Stimulated activated CD4-positive, alpha-beta T cell treated with anti-CD3 and anti-CD28 coated beads, Interleukin-1b, Interleukin-23, amount 100 ng/mL, for 48 hours (primary cell): ENCODE measurements around the gene TUBGCP6.

ENCODE experiments used
- DNase-seq: peaks from one replicate; pipeline ENCODE4 v3.0.0-alpha.2; 2020

Gene TUBGCP6, protein sequence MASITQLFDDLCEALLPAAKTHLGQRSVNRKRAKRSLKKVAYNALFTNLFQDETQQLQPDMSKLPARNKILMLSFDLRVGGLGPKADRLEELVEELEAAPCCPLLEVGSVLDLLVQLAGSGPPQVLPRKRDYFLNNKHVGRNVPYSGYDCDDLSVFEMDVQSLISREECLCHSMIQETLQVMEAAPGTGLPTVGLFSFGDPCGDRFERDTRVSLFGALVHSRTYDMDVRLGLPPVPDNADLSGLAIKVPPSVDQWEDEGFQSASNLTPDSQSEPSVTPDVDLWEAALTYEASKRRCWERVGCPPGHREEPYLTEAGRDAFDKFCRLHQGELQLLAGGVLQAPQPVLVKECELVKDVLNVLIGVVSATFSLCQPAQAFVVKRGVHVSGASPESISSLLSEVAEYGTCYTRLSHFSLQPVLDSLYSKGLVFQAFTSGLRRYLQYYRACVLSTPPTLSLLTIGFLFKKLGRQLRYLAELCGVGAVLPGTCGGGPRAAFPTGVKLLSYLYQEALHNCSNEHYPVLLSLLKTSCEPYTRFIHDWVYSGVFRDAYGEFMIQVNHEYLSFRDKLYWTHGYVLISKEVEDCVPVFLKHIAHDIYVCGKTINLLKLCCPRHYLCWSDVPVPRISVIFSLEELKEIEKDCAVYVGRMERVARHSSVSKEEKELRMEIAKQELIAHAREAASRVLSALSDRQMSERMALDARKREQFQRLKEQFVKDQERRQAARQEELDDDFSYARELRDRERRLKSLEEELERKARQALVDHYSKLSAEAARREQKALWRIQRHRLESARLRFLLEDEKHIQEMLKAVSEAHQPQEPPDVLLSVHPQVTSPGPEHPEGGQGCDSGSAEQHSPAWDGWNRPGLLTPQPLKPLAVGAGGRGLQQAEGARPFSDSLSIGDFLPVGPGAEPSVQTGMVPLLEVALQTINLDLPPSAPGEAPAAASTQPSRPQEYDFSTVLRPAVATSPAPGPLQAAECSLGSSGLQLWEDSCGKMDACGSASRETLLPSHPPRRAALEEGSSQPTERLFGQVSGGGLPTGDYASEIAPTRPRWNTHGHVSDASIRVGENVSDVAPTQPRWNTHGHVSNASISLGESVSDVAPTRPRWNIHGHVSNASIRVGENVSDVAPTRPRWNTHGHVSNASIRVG (N-terminal part only)

GRCh38 chr22:50244420-50245213, at the start of gene TUBGCP6:
Gene TUBGCP6, minus strand, starts transcription at chr22:50245023. Its CDS starts 564 bp downstream, at chr22:50244459.
- DNase-seq, result peak; percentile 92

DNA sequence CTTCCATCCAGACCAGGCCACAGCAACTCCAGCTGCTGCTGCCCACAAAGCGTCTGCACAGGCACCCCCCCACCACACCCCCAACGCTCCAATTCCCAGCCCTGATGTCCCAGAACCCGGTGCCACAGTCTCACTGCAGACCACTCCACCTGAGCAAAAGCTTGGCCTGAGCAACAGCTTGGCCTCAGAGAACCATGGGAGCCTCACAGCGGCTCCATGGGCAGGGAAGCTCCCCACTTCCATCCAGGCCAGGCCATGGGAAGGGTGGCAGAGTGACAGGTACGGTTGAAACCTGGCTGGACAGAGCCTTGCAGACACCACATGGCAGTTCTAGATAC, 49.5 kb upstream of the TUBGCP6 start:
- DNase-seq, result no peak

DNA sequence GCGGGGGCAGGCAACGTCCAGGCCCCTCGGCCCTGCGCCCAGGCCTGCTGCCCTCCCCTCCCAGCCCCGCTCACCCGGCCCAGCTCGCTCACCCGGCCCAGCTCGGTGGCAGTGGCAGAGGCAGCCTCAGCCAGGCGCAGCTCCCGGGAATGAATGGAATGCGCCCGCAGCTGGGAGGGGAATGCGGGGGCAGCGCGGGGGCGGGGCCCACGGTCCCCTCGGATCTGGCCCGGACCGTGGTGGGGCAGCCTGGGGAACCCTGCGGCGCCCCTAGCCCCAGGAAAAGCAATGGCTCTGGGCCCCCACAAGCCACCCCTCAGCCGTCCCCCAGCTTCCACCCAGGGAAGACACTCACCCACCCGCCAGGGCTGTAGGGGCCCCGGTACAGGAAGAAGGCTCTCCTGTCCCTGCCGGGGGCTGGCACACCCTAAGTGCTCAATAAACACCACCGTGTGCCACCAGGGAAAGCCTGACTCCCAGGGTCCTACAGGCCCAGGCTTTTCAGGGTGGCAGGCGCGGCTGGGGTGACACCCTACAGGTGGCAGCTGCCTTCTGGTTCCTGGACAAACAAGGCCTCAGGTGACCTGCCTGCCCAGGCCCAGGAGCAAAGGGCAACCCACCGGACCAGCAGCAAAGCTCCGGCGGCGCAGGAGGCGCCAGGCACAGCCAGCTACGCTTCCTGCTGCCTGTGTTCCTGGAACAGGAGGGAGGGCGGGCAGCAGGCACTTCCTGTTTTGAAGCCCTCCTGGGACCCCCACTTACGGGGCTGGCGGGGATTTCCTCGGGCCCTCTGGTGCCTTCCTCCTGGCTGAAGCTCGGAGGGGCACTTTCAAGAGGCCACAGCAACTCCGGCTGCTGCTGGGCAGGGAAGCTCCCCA, 48.9 kb upstream of the TUBGCP6 start:
- DNase-seq, result no peak

DNA sequence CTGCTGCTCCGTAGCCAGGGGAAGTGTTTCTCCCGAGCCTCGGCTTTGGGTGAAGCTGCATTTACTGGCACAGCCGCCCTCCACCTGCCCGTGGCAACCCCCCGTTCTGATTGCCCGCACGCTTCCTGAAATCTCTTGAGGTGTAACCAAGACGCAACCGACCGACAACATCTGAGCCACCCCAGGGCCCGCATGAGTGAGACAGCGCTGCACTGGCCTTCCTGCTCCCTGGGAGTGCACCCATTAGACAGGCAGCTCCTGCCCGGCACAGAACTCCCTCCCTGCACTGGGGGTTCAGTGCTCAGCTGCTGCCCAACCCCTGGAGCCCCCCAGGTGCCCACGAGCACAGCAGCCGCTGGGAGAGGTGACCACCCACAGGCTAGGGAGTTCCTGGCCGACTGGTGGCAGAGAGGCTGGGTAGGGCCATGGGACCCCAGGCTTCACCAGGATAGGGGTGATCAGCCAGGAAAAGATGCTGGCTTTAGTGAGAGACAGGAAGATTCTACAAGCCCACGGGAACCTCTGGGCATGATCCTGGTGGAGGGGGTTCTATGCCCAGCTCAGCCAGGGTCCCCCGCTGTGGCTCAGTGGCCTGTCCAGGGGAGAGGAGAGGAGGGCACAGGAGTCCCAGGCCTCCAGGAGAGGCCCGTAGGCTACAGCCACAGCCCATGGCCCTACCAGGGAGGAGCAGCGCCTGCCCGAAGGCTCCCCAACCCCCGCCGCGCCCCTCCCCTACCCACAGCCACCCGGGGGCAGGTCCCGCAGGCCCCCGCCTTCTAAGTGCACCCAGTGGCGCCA, 48.0 kb upstream of the TUBGCP6 start:
- DNase-seq, result no peak

DNA sequence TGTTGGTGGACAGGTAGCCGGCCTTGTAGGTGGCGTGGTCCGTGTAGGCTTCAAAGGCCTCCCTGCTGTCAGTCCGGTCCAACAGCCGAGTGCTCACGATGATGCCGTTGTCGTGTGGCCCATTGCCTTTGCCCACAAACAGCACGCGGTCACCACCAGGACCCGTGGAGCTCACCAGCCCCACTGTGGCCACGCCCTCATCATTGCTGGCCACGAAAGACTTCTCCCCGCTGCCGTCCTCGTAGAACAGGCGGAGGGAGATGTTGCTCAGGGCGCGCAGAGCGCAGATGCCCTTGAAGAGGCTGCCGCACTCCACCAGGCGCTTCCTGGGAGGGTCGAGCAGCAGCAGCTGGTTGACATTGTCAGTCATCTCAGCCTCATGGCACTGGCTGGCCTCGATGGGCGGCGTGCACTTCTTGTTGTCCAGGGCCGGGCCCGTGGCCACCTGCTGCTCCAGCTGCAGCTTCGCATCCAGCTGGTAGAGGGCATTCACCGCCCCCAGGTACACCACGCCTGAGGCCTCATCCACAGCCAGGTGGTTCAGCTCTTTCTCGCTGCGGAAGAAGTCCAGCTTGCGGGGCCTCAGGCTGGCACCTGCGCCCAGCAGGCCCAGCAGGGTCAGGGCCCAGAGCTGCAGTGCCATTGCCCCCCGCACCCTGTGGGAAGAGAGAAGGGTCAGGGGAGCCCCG, 45.3 kb upstream of the TUBGCP6 start:
- DNase-seq, result no peak

GRCh38 chr22:50289151-50289941, 44.5 kb upstream of the TUBGCP6 start:
- no peak for DNase-seq

DNA sequence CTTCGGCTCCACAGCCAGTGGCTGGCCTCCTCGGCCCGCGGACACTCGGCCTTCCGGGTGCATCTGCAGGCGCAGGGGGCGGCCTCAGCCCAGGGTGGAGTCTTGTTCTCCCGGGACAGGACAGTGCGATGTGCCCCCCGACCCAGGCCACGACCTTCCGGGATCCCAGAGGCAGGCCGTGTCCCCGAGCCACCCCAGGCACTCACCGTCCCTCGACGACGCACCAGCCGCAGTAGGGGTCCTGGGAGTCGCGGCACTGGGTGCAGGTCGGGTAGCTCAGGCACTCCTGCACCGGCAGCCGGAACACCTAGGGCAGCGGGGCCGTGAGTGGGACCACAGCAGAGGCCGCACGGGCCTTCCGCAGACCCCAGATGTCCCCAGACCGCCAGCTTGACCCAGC, 42.9 kb upstream of the TUBGCP6 start:
- no peak for DNase-seq

DNA sequence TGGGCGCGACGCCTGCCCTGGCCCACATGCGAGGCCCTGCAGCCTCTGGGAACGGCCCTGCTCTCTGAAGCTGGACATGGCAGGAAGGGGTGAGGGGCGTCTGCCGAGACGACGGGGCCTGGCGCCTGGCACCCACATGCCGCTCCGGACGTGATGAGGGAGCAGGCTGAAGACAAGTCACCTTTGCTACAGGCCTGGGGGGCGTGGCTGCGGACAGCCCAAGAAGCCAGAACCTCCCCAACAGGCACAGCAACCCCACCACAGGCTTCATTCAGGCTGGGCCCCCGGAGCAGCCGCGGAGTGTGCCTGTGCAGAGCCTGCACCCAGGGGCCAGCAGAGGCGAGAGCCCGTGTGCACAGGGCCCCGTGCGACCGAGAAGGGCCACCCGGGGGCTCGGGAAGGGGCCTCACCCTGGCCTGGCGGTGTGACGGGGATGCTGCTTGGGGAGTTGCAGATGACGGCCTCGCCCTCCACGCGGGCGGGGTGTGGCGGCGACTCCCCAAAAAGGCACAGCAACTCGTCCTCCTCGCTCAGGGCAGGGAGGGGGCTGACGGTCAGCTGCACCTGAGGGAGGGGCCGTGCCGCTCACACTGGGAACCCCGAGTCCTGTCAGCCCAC, 42.0 kb upstream of the TUBGCP6 start:
- no peak for DNase-seq

DNA sequence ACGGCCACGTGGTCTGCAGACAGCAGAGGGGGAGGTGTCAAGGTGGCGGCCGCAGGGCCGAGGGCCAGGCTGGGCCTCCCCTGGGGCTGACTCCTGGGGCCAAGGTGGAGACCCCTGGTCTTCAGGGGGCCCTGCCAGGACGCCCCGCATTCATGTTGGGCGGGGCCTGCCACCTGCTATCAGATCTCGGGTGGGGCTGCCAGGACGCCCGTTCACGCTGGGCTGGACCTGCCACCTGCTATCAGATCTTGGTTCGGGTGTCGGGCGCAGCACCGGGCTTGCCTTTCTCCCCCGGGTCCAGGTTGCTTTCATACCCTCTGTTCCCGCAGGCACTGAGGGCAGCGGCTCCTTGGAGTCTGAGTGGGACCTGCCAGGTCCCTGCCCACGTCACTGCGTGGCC, 41.5 kb upstream of the TUBGCP6 start:
- no peak for DNase-seq

DNA sequence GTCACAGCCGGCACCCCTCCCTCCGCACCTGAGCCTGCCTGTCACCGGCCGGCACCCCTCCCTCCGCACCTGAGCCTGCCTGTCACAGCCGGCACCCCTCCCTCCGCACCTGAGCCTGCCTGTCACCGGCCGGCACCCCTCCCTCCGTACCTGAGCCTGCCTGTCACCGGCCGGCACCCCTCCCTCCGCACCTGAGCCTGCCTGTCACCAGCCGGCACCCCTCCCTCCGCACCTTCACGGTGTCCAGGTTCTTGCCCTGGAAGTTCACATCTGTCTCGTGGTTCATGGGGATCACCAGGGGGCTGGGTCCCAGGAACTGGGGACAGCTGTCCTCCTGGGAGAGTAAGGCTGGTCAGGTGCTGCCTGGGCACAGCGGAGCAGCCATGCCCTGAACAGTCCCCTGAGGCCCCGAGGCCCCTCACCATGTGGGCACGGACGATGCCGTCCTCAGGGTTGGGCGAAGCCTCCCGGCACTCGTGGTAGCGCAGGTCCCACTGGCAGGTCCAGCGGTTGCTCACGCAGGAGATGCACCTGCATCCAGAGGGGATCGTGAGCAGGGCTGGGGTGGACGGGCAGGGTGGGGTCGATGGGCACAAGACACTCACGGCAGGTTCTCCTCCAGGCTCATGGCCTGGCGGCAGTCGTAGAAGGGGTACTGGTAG, 40.9 kb upstream of the TUBGCP6 start:
- no peak for DNase-seq

DNA sequence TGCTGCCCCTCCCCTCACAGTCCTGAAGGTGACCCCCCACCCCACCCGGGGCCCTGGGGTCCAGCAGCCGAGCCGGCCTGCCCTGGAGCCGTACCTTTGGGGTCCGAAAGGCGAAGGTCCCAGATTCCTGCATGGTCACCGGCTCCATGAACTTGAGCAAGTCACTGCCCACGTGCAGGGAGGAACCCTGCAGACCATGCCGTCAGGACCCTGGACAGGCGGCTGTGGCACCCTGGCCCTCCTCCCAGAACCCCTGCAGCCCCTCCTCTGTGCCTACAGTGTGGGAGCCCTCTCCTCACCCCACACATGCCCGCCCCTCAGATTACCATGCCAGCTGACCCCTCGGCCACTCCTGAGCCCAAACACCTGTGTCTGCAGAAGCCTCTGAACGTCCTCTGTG, 39.7 kb upstream of the TUBGCP6 start:
- DNase-seq, result no peak

DNA sequence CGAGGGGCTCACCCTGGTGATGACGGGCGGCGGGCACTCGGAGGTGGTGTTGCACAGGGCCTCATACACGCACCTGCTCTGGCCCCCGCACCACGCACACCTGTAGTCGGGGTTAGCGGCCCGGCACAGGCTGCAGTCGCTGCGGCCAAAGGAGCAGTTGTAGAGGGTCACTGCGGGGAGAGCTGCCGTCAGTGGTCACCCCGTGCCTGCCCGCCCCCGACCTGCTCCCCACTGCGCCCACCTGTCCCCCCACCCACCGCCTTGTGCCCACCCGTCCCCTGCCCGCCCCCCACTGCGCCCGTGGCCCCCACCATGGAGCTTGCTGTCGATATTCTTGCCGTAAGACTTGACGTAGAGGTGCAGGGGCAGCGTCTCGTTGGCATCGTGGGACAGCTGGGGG, 39.0 kb upstream of the TUBGCP6 start:
- DNase-seq, result no peak

DNA sequence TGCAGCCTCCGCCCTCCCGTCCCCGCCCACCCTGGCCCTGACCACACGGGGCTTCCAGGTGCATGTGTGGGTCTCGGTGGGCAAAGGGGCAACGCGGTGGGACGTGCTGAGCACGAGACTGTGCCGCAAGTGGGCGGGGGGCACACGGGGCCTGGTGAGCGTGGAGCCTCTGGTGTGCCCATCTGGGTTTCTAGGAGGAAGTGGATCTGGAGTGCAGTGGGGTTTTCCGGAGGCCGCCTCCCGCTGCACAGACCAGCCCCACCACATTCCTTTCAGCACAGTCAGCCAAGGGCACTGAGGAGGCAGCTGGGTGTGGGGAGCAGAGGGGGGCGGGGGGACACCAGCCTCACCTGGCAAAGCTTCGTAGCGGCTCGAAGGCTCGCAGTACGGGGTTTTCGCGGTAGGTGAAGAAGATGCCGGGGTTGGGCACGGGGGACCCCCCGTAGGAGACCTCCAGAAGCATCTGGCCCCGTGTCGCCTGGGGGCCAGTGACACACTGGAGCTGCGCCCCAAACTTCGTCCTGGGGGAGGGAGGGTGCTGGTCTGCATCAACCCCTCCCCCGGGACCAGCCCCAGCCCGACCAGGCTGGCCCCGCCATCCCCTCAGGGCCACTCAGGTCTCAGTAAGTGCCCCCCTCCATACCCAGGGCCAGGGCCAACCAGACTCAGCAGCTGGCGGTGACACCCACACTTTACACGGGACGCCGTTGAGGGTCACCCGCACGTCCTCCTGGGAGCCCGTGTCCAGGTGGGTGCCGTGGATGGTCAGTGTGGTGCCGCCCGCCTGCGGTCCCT, 37.7 kb upstream of the TUBGCP6 start:
- no peak for DNase-seq

- no peak for DNase-seq
These were observed 37.1 kb upstream of the TUBGCP6 start for GRCh38 chr22:50281957-50282356.

- no peak for DNase-seq
These were observed 36.5 kb upstream of the TUBGCP6 start for GRCh38 chr22:50281384-50281760.

GRCh38 chr22:50280708-50281383, 36.0 kb upstream of the TUBGCP6 start:
- no peak for DNase-seq
